Epithelial cell of proximal tubule (primary cell): ENCODE data around the gene CCDC9B. TPM values are rescaled to one million over a fixed set of nuclear protein-coding genes. Genes with fewer than 3 reads are reported as not detected.

Experiments
- DNase-seq: peaks from one replicate; pipeline ENCODE4 v3.0.0-alpha.2; 2011; ENCODE audit warnings: low read depth
- H3K4me3 ChIP-seq: 2 replicates; pipeline ENCODE4 v1.5.1; 2011; ENCODE audit warnings: low read depth, mild to moderate bottlenecking, low read length
- total RNA-seq: library from RNA; depleted of rRNA; stranded (reverse); fragments of >200 nt; gene quantifications from 2 replicates; pipeline ENCODE4 v1.2.3, GENCODE V29; 2015
- TF ChIP-seq, protein P1 (sequence below): conservative IDR thresholded peaks from 2 replicates; pipeline ENCODE4 v1.5.1; 2012; ENCODE audit warnings: low read depth, mild to moderate bottlenecking, low read length

Gene CCDC9B
- total RNA-seq, 1 donor from 2014 or later = 4.6 TPM

DNA sequence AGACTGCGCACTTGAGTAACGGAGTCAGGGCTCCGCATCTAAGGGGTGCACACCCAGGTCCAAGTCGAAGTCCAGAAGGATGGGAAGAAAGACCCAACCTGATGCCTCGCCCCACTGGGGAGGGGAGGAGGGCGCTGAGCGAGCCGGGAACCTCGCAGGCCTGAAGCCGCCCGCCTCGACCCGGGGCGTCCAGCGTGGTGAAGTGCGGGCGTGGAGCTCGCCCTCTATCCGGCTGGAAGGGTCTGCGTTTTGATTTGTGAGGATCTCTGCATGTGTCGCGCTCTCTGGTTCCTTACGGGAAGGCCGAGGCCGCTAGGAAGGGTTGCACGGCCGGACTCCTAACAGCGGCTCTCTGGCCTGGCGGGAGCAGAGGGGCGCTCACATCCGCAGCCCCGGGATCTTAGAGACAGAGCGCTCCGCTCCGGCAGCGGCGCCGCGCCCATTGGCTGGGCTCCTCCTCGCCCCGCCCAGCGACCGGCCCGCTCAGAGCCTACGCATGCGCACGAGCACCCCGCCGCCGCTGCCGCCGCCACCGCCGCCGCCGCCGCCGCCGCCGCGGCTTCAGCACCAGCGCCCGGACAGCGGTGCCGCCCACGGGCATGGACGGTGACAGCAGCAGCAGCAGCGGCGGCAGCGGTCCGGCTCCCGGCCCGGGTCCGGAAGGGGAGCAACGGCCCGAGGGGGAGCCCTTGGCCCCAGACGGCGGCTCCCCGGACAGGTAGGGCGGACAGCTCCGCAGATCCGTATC, 17.2 kb upstream of the CCDC9B start, which contains the start of gene DISP2:
Gene DISP2, plus strand, starts transcription at position 497 of the 748 bp plus-strand sequence. Its CDS starts 103 bp downstream, at position 600.
- TF ChIP-seq, protein P1, sequence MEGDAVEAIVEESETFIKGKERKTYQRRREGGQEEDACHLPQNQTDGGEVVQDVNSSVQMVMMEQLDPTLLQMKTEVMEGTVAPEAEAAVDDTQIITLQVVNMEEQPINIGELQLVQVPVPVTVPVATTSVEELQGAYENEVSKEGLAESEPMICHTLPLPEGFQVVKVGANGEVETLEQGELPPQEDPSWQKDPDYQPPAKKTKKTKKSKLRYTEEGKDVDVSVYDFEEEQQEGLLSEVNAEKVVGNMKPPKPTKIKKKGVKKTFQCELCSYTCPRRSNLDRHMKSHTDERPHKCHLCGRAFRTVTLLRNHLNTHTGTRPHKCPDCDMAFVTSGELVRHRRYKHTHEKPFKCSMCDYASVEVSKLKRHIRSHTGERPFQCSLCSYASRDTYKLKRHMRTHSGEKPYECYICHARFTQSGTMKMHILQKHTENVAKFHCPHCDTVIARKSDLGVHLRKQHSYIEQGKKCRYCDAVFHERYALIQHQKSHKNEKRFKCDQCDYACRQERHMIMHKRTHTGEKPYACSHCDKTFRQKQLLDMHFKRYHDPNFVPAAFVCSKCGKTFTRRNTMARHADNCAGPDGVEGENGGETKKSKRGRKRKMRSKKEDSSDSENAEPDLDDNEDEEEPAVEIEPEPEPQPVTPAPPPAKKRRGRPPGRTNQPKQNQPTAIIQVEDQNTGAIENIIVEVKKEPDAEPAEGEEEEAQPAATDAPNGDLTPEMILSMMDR = peak; percentile 2
- H3K4me3 ChIP-seq = peak within 1 kb of the TSS; percentile 60

DNA sequence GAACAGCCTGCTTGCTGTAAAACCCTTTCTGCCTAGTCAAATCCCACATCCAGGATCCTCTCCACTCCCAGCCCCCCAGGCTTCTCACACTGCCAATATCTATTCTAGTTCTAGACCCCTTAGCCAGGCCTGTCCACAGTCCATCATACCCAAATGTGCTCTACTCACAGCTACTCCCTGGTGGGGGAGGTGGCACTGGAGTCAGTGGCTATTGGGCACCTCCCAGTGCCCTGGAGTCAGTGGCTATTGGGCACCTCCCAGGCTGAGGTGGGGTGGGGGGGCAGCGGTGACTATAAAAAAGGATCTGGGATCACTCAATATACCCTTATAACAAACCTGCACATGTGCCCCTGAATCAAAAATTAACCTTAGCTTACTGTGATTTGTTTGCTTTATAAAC, 16.5 kb upstream of the CCDC9B start:
- no peak for DNase-seq
- TF ChIP-seq, protein P1 = no peak
- H3K4me3 ChIP-seq = no peak overlapping the region

More for the DNA sequence above, 17.2 kb upstream of the CCDC9B start, which contains the start of gene DISP2:
- no peak for DNase-seq

DNA sequence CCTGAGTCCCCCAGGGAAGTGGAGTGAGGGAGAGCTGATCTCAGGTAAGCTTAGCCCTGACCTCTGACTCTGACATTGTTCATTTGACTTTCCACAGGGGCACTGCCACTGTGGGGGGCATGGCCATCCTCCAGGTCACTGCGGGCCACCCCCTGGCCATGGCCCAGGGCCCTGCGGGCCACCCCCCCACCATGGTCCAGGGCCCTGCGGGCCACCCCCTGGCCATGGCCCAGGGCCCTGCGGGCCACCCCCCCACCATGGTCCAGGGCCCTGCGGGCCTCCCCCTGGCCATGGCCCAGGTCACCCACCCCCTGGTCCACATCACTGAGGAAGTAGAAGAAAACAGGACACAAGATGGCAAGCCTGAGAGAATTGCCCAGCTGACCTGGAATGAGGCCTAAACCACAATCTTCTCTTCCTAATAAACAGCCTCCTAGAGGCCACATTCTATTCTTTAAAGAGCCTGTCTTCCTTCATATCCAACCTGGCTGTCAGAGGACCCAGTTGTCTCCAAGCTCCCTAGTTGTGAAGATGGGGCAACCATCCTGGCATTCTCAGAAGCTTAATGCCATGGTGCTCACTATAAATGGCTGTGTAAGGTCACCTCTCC, 15.3 kb upstream of the CCDC9B start:
- TF ChIP-seq, protein P1 = no peak
- H3K4me3 ChIP-seq = no peak overlapping the region
- no peak for DNase-seq

DNA sequence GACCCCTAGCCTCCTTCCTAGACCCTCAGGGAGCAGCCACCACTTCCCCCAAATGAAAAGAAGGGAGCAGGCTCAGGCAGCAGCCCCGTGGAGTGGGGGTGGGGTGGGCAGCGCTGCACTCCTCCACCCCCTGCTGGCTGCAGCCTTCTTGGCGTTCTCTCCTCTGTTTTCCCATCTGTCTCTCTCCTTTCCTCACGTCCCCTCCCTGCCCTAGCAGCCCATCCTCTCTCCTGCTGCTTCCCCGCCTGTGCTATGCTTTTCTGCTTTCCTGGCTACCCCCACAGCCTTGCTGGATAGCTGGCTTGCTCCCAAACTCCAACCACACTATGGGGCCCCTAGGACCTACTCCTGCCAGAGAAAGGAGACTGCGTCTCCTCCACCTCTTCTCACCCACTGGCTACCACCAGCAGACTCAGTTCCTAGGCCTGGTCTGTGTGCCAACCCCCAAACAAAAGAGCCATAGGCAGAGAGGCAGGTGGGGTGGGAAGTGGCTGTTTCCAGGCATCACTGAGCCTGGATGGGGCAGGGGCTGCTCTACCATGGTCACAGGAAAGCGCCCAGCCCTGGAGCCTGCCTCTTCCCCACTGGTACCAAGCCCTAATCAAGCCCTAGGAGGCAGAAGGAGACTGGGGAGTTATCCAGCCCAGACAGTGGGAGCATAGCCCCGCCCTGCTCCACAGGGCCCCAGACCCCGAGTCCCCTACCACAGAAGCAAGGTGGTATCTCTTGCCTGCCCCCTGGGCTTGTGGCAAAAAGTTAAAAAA, 13.9 kb upstream of the CCDC9B start:
- no peak for DNase-seq

GRCh38 chr15:40353697-40354096, 13.0 kb upstream of the CCDC9B start:
- TF ChIP-seq, protein P1 = no peak
- no peak overlapping the region for H3K4me3 ChIP-seq
- no peak for DNase-seq

More for the DNA sequence above, 13.9 kb upstream of the CCDC9B start:
- TF ChIP-seq, protein P1 = peak; percentile 67
- H3K4me3 ChIP-seq = no peak overlapping the region

DNA sequence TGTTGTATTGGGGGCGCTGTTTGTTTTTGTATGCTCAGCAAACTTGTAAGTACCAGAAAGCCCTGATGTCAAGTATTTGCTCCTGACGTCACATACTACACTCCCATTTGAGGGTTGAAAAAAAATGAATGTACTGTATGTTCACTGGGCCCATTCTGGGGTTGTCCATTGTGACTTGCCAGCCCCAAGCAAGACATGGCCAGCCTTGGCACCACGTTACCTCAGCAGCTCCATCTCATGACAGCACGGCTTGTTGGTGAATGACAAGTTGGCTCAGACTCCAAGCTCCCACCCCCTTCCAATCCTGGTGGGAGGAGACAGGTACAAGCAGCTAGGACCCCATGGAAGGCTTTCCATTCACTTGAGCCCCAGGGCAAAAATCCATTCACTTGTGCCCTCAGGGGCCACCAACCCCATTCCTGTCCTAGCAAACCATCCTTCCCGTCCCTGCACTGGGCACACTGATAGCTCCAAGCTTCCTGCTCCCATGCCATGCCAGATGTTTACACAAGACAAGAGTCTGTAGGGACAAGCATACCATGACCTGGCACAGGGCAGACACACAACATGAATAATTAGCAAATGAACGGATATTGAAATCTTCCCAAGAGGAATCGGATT, 11.7 kb upstream of the CCDC9B start:
- H3K4me3 ChIP-seq = no peak overlapping the region
- TF ChIP-seq, protein P1 = no peak
- DNase-seq = no peak
